Jurkat, Clone E6-1 (cell line): ENCODE measurements around the gene NTM.

Experiments
- DNase-seq: peaks from one replicate; pipeline ENCODE4 v3.0.0-alpha.2; 2011; ENCODE audit warnings: low read depth, low spot score
- H3K4me3 ChIP-seq: 2 replicates; pipeline ENCODE4 v1.5.1; 2011; ENCODE audit warnings: mild to moderate bottlenecking, low read length, control low read depth, moderate library complexity

The NTM gene

DNA sequence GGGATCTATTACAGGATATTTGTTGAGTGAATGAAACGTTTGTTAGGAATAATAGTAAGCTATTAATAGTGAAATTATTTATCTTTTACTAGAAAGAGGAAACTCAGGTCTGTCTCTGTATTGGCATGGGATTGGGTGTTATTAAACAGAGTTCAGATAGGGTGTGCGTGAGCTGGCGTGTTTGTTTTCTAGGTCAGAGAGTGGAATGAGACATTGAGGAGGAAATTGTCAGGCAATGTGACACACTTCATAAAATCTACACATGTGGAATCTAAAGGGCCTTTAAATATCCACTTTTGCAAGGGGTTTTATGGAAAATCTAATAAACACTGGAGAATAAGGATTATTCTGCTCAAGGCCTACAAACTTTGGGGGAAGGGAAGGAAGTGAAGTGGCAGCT, 552.9 kb downstream of the NTM start:
- no peak for DNase-seq
- H3K4me3 ChIP-seq: no peak overlapping the region

DNA sequence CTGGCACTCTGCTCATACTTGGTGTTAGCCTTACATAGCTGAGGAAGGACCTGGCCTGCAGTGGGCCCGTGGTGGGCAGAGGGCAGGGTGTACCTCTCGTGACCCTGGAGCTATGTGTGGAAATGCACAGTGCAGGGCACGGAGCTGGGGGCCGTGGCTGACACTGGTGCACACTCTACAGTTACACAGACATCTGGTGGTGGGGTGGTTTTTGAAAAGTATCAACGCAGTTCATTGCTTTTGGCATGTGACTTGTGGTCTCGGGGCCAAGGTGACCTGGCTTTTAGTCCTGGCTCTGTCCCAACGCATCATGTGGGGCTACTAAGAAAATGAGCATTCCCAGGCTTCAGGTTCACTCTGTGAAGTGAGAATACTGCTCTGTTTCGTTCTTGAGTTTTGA, 553.6 kb downstream of the NTM start:
- DNase-seq: no peak
- H3K4me3 ChIP-seq: no peak overlapping the region

DNA sequence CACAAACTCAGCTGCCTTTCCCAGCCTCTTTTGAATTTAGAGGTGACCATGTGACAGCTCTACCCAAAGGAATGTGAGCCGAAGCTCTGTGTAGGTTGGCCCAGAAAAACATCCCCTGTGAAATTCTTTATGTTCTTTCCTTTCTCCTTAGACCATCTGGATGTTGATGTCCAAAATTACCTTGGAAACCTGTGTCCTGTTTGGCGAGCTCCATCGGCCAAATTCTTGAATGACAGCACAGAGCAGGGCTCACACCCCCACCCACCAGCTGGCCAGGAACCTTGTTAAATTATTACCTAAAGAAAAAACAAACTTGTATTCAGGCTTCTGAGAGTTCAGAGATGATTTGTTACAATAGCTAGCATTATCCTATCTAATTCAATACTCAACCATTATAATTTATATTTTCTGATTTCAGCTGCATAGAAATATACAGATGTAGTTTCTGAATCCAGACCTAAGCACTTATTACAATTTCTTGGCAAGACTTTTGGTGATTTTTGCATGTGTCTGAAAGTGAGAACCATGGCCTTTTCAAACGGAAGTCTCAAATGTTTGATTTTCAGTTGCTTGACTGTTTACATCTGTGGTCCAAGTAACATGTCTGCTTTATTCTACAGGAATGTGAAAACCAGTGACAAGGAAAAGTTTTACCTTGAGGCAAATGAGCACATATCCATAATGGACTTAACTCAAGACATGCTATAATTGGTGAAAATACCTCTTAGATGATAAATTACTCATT, 554.2 kb downstream of the NTM start:
- no peak for DNase-seq
- no peak overlapping the region for H3K4me3 ChIP-seq

DNA sequence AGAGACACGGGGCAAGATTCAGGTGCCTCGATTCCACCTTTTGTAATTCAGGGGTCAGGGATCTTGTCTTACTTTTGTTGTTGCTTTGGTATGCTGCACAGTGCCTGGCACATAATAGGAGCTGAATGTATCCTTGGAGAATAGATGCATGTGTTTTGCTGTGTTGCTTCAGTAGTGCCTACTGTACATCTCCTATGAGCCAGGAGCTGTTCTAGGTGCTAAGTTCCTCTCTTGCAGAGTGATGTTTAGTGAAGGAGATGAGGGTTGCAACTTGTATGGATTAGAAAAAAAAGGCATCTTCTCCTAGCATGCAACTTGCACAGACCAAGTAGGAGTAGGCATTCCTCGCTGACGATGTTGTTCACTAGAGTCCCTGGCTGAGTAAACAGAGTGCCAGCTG, 555.4 kb downstream of the NTM start:
- H3K4me3 ChIP-seq: no peak overlapping the region
- DNase-seq: no peak

DNA sequence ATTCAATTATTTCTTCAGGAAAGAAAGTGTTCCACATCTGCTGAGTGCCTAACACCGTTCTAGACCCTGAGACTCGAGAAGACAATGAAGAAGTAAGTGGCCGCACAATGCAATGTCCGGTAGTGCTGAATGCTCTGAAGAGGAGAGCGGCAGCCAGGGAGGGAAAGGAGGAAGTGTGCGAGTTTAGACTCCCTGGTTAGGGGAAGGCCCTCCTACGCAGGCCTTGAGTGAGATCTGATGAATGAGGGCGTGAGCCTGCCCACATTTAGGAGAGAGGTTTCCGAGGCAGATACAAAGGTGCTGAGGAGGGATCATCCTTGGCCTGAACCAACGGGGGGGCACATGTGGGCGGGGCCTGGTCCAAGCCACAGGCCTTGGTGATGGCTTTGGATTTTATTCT, 558.6 kb downstream of the NTM start:
- H3K4me3 ChIP-seq: no peak overlapping the region
- no peak for DNase-seq

DNA sequence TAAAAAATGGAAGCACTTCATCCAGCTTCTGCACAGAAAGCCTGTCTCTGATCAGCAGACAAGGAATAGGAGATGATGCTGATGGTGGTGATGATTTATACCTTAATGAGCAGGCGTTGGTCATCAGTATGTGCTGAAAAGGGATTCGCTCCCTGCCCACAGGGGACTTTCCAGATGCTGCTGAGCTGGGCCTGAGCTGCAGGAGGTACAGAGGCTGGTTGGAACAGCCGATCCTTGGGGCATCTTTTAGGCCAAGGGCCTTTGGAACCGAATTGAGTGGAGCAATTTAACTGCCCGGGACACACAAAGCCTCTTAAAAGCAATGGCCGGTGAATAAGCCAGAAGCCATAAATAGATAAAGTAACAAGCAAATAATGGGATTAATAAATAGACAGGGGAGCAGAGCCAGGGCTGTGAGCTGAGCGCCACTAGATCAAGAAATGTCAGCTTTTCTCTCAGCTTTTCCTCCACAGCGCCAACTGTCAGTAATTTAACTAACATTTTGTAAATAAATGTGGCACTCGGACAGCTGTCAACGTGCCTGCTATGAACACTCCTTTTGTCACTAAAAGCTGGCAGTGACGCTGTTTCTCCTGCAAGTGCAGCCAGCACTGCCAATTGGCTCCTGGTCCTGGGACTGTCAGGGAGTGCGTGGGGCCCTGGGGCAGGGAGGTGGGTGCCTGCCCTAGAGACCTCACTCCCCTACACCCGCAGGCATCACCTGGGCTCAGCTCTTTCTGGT, 562.3 kb downstream of the NTM start:
- no peak for DNase-seq
- no peak overlapping the region for H3K4me3 ChIP-seq

DNA sequence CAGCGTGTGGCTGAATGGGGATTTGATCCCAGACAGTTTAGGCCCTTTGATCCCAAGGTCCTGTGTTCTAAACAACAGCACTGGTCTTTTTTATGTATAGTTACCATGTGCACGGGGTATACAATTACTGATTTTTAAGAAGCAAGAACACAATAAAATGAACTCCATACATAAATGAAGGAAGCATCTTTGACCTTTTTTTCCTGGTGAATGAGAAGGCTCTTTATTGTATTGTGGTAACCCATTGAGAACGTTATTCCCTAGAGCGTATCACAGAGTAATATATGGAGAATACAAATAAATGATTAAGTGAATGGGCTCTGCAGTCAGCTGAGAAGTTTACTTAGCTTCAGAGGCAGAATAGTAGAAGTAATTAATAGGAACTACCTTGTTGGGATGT, 563.6 kb downstream of the NTM start:
- no peak for DNase-seq
- no peak overlapping the region for H3K4me3 ChIP-seq

DNA sequence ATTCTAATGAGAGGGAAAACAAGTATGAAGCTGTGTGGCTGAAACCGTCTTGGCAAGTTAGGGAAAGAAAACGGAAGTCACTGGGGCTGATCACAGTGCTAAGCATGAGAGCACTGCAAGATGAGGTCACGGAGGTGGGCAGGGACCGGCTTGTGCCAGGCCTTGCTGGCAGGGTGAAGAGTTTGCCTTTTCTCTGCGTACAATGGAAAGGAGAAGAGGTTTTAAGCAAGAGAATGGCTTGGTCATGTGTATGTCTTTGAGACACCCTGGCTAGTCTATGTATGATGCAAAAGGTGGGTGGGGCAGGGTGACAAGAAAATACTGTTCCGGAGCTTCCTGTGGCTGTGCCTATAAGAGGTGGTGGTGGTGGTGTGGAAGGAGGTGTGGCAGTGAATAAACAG, 567.9 kb downstream of the NTM start:
- no peak overlapping the region for H3K4me3 ChIP-seq
- DNase-seq: no peak

DNA sequence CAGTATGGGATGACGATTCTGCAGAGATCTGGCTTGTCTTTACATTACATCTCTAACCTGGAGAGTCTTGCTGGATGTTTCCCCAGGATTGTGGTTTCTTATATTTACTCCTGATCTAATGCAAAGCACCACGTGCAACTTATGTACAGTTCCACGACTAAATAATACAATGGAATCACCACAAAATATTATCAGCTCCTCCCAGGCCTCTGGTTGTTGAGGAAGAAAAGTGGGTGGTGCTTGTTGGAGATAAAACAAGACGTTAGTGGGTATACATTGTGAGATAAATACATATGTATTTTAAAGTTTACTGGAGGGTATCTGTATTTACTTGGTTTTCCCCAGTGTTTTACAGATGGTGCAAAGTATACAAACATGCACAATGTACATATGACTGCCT, 569.7 kb downstream of the NTM start:
- no peak for DNase-seq
- H3K4me3 ChIP-seq: no peak overlapping the region

DNA sequence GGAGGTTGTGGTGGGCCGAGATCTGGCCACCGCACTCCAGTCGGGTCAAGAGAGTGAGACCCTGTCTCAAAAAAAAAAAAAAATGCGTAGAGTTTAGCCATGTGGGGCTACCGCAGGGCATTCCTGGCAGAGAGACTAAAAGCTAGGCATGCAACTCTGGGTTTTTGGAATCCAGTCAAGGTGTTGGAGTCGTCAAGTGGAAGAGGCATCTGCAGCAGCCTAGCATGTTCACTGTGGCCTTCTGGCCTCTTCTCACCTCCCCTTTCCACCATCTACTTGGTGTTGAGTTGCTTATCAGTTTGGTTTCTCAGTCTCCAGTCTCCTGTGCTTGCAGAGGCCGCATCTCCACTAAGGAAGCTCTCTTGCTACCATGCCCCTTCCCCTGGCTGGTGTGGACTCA, 572.5 kb downstream of the NTM start:
- DNase-seq: no peak

DNA sequence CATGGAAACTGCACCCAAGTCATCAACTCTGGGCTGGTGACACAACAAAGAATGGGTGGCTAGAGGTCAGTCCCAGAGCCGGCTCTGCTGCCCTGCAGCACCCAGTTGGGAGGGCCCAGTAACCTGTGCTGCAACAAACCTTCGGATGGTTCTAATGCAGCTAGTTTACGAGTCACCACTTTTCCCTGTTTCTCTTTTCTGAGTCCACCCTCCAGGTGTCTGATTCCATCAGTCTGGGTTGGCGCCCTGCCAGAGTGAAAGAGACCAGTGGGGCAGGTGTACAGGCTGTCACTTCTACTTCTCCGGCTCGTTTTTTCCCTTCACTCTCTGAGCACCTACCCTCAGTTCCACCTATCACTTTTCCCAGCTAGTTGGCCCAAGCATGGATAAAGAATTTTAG, 572.9 kb downstream of the NTM start:
- no peak for DNase-seq
- H3K4me3 ChIP-seq: no peak overlapping the region

More for the DNA sequence above, 572.5 kb downstream of the NTM start:
- H3K4me3 ChIP-seq: no peak overlapping the region

DNA sequence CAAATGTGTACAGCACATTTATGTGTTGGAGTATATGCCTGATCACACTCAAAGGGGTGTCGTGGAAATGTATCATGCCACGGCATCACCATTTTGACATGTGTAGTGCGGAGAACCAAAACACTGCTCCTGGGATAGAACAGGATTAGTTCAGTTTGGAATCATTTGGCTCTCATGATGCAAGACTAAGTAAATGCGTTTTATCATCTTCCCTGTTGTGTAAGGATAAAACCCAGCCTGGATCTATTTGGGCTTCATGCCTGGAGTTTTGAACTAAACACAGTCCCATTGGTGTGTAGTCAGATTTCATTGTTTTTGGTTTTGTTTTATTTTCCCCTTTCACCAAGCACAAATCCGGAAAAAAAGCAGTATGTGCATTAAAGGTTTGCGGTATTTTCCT, 574.3 kb downstream of the NTM start:
- no peak overlapping the region for H3K4me3 ChIP-seq
- no peak for DNase-seq

DNA sequence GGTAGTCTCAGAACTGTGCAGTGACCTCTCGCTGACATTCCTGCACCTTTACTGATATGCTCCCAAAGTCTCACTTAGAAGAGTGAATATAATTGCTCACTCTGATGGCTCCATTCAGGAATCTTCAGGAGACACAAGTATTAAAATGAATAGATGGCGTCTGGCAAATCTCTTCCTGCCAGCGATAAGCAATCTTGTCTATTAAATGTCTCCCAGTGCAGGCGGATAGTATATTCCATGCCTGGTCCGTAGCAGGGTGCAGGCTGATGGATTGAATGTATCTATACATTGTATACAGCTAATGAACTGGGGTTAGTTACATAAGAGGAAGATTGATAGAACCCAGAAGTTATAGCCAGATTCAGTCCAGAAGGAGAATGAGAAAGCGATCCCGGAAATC, 575.3 kb downstream of the NTM start:
- H3K4me3 ChIP-seq: no peak overlapping the region
- no peak for DNase-seq

DNA sequence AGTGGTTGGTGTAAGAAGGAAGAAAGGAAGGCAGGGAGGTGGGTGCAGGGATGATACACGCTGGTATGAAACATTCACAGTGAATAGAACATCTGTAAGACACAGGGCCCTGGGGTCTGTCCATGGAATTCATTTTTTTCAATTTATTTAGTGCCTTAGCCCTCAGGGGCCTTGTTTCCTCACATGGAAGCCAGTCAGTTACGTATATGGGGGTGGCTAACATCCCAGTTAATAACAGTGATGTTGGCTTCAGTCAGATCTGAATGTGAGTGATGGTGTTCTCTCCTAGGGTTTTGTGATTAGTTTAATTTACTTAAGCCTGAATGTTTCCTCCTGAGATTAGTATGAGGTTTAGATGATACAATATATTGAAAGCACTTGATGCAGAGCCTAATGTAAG, 577.1 kb downstream of the NTM start:
- H3K4me3 ChIP-seq: no peak overlapping the region
- no peak for DNase-seq

DNA sequence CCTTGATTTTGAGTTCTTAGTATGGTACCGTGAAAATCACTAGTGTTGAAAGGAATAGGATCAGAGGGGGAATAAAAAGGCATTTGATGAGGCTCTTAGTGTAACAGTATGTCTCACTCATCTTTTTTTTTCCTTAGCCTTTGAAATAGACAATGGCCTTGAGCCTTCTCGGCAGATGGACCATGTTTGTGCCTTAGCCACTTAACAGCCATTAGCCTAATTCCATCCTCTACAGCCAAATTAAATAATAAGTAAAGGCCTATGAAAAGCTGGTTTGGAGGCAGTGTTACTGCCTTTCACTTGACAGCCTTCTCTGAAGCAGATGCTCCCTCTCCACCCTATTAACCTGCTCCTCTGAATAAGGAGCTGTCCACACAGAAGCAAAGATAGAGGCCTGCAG, 580.7 kb downstream of the NTM start:
- no peak overlapping the region for H3K4me3 ChIP-seq
- no peak for DNase-seq

DNA sequence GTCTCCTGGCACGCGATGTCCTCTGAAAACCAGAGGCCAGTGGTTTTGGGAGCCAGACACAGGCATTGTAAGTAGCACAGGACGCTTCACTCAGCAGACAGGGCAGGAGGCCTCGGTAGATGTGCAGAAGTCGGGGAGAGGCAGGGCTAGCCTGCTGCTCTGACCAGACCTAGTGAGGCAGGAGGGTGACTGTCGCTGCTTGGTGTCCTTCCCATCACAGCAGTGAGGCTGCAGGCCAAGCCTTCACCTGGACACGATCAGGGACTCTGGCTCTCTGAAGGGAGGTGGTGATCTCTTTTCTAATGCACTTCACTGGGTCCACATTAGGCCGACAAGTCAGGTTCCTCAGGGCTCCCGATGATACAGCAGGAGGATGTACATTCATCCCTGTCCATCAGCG, 583.7 kb downstream of the NTM start:
- no peak for DNase-seq
- H3K4me3 ChIP-seq: no peak overlapping the region

DNA sequence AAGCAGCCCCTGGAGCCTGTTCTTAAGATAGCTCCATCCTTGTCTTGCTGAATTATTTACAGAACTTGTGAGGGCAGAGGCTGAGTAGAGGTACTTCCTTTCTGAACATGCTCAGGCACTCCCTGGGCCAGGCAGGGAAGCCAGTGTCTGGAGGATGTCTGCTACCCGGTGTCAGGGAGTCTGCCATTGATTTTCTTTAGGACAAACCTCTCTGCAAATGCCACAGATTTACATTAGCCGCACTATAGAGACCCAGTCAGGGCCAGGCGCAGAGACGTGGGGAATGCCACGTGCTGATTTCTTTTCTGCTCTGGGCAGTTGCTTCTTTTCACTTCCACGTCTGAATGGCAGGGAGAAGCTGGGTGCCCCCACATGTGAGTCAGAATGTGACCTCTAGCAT, 585.5 kb downstream of the NTM start:
- no peak for DNase-seq
- no peak overlapping the region for H3K4me3 ChIP-seq

DNA sequence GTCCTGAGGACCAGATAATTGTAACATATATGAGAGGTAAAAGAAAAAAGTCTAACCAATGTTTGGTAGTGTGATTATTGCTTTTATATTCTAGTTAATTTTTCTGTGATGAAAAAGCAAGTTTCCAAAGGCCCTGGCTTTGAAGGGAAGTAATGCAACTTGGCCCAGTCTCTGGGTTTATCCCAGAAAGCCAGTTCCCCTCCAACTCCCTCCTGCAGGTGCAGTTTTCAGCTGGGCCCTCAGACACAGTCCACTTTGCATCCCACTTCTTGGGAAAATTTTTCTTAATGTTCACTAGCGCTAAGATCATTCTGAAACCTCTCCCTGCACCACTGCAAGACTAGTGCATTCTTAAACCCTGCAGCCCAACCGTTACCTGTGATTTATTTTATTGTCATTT, 586.8 kb downstream of the NTM start:
- DNase-seq: no peak
- no peak overlapping the region for H3K4me3 ChIP-seq

DNA sequence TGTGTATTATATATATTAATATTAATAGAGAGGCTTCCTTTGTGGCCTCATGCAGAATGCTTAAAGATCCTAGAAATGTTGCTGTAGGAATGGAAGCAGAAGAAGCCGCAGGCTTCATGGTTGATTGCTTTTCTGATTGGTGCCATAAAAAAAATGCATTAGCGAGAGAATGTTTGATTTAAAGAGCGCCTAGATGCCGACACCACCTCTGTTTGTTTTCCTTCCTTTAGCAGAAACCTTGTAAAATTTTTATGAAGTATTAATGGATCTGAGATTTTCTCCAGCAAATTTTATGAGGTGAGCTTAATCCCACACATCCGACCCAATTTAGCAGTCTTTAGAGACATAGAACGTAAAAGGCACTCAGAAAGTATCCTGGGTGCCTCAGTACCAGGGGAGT, 587.5 kb downstream of the NTM start:
- no peak for DNase-seq

DNA sequence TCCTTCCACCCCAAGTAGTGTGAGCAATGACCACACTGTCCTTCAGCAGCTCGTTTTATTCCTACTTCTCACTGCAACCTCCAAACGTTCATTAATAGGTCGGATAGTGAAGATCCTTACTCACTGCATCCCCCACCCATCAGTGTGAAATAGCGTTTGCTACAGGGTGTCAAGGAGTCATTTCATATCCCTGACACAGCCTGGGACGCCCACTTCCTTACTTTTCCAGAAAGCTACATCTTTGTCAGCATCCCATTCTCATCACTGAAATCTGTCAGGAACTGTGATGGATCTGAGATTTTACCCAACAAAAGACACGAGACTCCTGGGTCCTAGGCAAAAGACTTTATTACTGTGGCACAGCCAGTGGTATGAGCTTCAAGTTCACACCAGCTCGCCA, 592.4 kb downstream of the NTM start:
- no peak overlapping the region for H3K4me3 ChIP-seq
- DNase-seq: no peak

More for the DNA sequence above, 587.5 kb downstream of the NTM start:
- no peak overlapping the region for H3K4me3 ChIP-seq
